K562 (cell line): Measurements from ENCODE around the gene BLZF1. TPM values are rescaled to one million over a fixed set of nuclear protein-coding genes. Genes with fewer than 3 reads are reported as not detected.

Experiments
- ATAC-seq: fragments of 200-7000 bp; cut with Tn5 transposase; 3 replicates; pipeline ENCODE4 v1.9.1; 2020; ENCODE audit warnings: moderate library complexity
- BruUV-seq: library from RNA; stranded (reverse); fragments of 400-500 nt; replicated peaks from 2 replicates; lab custom pipeline; 2021; lab: Mats Ljungman, UMichigan
- CTCF ChIA-PET: fragments of 300-600 bp; formaldehyde crosslinking; extraction: SDS; loops from one replicate; lab custom pipeline; 2021; ENCODE audit warnings: low intra/inter-chr PET ratio; lab: Yijun Ruan, JAX
- POLR2A ChIA-PET: fragments of 300-600, 350-650 bp; sonication (Branson Sonifier 250); formaldehyde crosslinking; extraction: SDS; loops from one replicate; lab custom pipeline; 2021; ENCODE audit warnings: antibody characterized with exemption, inconsistent platforms; lab: Yijun Ruan, JAX
- DNase-seq, 4 experiments: peaks; one replicate each; pipeline versions ENCODE4 v3.0.0 to v3.0.0-alpha.2; 2011 to 2018; ENCODE audit warnings: low spot score in 3 of 4, mixed read lengths in 3 of 4; ENCODE audit errors: extremely low read depth in 1 of 4
- FAIRE-seq: peaks from 2 replicates; lab custom pipeline; 2011; peaks lifted over from hg19 to GRCh38; lab: Jason Lieb, UNC
- H2AFZ ChIP-seq: 2 replicates; pipeline ENCODE4 v1.6.0; 2011; ENCODE audit warnings: low read depth, low read length, control low read depth, inconsistent platforms
- H3K27ac ChIP-seq: fragments of 200-600 bp; 3 replicates; pipeline ENCODE4 v1.8.0; 2011; ENCODE audit warnings: low read depth, mild to moderate bottlenecking, control low read depth, inconsistent platforms, low read length, moderate library complexity, mixed read lengths; ENCODE audit errors: extremely low read depth
- H3K27me3 ChIP-seq, 2 experiments: fragments of 300-600 bp in 1 of 2; 2 replicates in 1 of 2; 3 replicates in 1 of 2; pipeline versions ENCODE4 v1.6.0 to v1.8.0; 2011; ENCODE audit warnings: inconsistent platforms in 2 of 2, low read length in 2 of 2, mild to moderate bottlenecking in 1 of 2, mixed read lengths in 1 of 2, moderate library complexity in 1 of 2; ENCODE audit not compliant: control insufficient read depth in 2 of 2, insufficient read depth in 2 of 2
- H3K36me3 ChIP-seq: fragments of 300-600 bp; 3 replicates; pipeline ENCODE4 v1.8.0; 2011; ENCODE audit warnings: mild to moderate bottlenecking, low read length, inconsistent platforms; ENCODE audit not compliant: control insufficient read depth, insufficient read depth
- H3K4me1 ChIP-seq, 2 experiments: fragments of 200-600 bp in 1 of 2; replicated peaks in 1 of 2; 2 replicates in 1 of 2; 3 replicates in 1 of 2; pipeline versions ENCODE4 v1.5.1 to v1.8.0; 2011; ENCODE audit warnings: inconsistent platforms in 2 of 2, low read length in 2 of 2, mild to moderate bottlenecking in 1 of 2, mixed read lengths in 1 of 2, moderate library complexity in 1 of 2; ENCODE audit not compliant: control insufficient read depth in 2 of 2, insufficient read depth in 2 of 2
- H3K4me2 ChIP-seq: 2 replicates; pipeline ENCODE4 v1.6.1; 2011; ENCODE audit warnings: low read length, control low read depth, inconsistent platforms, mixed read lengths; ENCODE audit not compliant: insufficient read depth
- H3K4me3 ChIP-seq: fragments of 200-600 bp; sonication (generic), shearing (Covaris generic); 2 replicates; pipeline ENCODE4 v1.5.1; 2016; ENCODE audit warnings: control low read depth, inconsistent platforms
- H3K79me2 ChIP-seq: fragments of 200-600 bp; 3 replicates; pipeline ENCODE4 v1.8.0; 2011; ENCODE audit warnings: low read length, inconsistent platforms; ENCODE audit not compliant: control insufficient read depth, insufficient read depth
- H3K9ac ChIP-seq, 2 experiments: 2 replicates each; pipeline versions ENCODE4 v1.6.0 to v1.6.1; 2011; ENCODE audit warnings: low read depth in 2 of 2, low read length in 2 of 2, control low read depth in 1 of 2, inconsistent platforms in 1 of 2, mild to moderate bottlenecking in 1 of 2, mixed read lengths in 1 of 2; ENCODE audit not compliant: insufficient read depth in 1 of 2
- H3K9me1 ChIP-seq: one replicate; pipeline ENCODE4 v1.6.0; 2011; ENCODE audit warnings: inconsistent platforms, mild to moderate bottlenecking, low read length, moderate library complexity; ENCODE audit not compliant: control insufficient read depth, insufficient read depth
- H3K9me3 ChIP-seq: replicated peaks from 2 replicates; pipeline ENCODE4 v1.5.1; 2011; ENCODE audit warnings: low read depth, low read length, inconsistent platforms; ENCODE audit not compliant: control insufficient read depth, insufficient read depth
- H4K20me1 ChIP-seq: replicated peaks from 2 replicates; pipeline ENCODE4 v1.6.1; 2011; ENCODE audit warnings: low read length, inconsistent platforms, mixed read lengths; ENCODE audit not compliant: control insufficient read depth, insufficient read depth
- BCL6 ChIP-seq: fragments of 250-450 bp; sonication (Bioruptor Pico); IDR thresholded peaks from 2 replicates; pipeline ENCODE4 v1.4.0; 2020
- CBX1 ChIP-seq: sonication (generic); IDR thresholded peaks from 2 replicates; pipeline ENCODE4 v1.6.1; 2016; ENCODE audit warnings: antibody characterized with exemption, low read depth, mild to moderate bottlenecking
- CHD1 ChIP-seq: fragments of 200-600 bp; sonication (generic); IDR thresholded peaks from one replicate; pipeline ENCODE4 v1.6.1; 2012; ENCODE audit warnings: mild to moderate bottlenecking, moderate library complexity, low read length, inconsistent platforms
- E2F3 ChIP-seq: fragments of 250-450 bp; sonication (Bioruptor Pico); IDR thresholded peaks from 2 replicates; pipeline ENCODE4 v1.4.0; 2020; ENCODE audit warnings: mild to moderate bottlenecking
- FOXJ2 ChIP-seq: fragments of 200-800 bp; sonication (Bioruptor generic); IDR thresholded peaks from 2 replicates; pipeline ENCODE4 v1.6.1; 2016; ENCODE audit warnings: missing genetic modification characterization, missing compliant biosample characterization
- ID3 ChIP-seq, 2 experiments: fragments of 250-450 bp in 1 of 2; fragments of 450-650 bp in 1 of 2; sonication (Bioruptor Pico) in 1 of 2; IDR thresholded peaks; 2 replicates each; pipeline versions ENCODE4 v1.6.1 to v1.8.0; 2016 to 2021; ENCODE audit warnings: mild to moderate bottlenecking in 2 of 2, moderate library complexity in 2 of 2, missing compliant biosample characterization in 1 of 2, missing genetic modification characterization in 1 of 2
- KLF6 ChIP-seq: fragments of 250-450 bp; sonication (Bioruptor Pico); IDR thresholded peaks from 2 replicates; pipeline ENCODE4 v1.4.0; 2020; ENCODE audit warnings: mild to moderate bottlenecking, moderate library complexity, borderline replicate concordance
- L3MBTL2 ChIP-seq: fragments of 450-650 bp; IDR thresholded peaks from 2 replicates; pipeline ENCODE4 v1.6.1; 2016; ENCODE audit warnings: mild to moderate bottlenecking, moderate library complexity
- LARP7 ChIP-seq: fragments of 450-650 bp; IDR thresholded peaks from 2 replicates; pipeline ENCODE4 v1.6.1; 2016
- PHTF2 ChIP-seq: fragments of 250-450 bp; sonication (Bioruptor Pico); IDR thresholded peaks from 2 replicates; pipeline ENCODE4 v1.5.0; 2021; ENCODE audit warnings: mild to moderate bottlenecking
- SAP30 ChIP-seq: fragments of 200-600 bp; sonication (generic); IDR thresholded peaks from 2 replicates; pipeline ENCODE4 v1.6.1; 2012; ENCODE audit warnings: borderline replicate concordance, low read depth, mild to moderate bottlenecking, moderate library complexity, low read length, control low read depth, inconsistent platforms; ENCODE audit not compliant: insufficient read depth, poor library complexity, severe bottlenecking
- SMAD4 ChIP-seq: fragments of 250-450 bp; sonication (Bioruptor Pico); conservative IDR thresholded peaks from 2 replicates; pipeline ENCODE4 v1.8.0; 2021; ENCODE audit warnings: inconsistent platforms, mild to moderate bottlenecking, moderate library complexity
- SMARCC2 ChIP-seq: fragments of 450-650 bp; IDR thresholded peaks from 2 replicates; pipeline ENCODE4 v1.6.1; 2017; ENCODE audit warnings: antibody characterized with exemption, moderate library complexity, mild to moderate bottlenecking, low read depth
- SRSF7 ChIP-seq: fragments of 200-400 bp; formaldehyde crosslinking; optimal IDR thresholded peaks from 2 replicates; pipeline ENCODE3; 2017; ENCODE audit warnings: mild to moderate bottlenecking, low read depth, low read length
- ZEB2 ChIP-seq: fragments of 450-650 bp; IDR thresholded peaks from 2 replicates; pipeline ENCODE4 v1.6.1; 2016
- ZNF253 ChIP-seq: fragments of 250-450 bp; sonication (Bioruptor Pico); conservative IDR thresholded peaks from 2 replicates; pipeline ENCODE4 v1.6.1; 2021; ENCODE audit warnings: mild to moderate bottlenecking
- ZNF263 ChIP-seq: sonication (generic); formaldehyde crosslinking; IDR thresholded peaks from 2 replicates; pipeline ENCODE4 v1.8.0; 2022; ENCODE audit warnings: mild to moderate bottlenecking, missing genetic modification reagents, borderline replicate concordance
- ZNF584 ChIP-seq: fragments of 200-800 bp; sonication (Bioruptor generic); IDR thresholded peaks from 2 replicates; pipeline ENCODE4 v1.6.1; 2016; ENCODE audit warnings: low read depth, mild to moderate bottlenecking, missing genetic modification characterization, missing compliant biosample characterization
- in situ Hi-C: fragments of 300-500 bp; cut with MboI; formaldehyde crosslinking; loops from 4 replicates; pipeline ENCODE4 v1.15.0; 2018; ENCODE audit warnings: inconsistent platforms, mixed read lengths
- intact Hi-C: fragments of 100-400 bp; cut with micrococcal nuclease; formaldehyde crosslinking; loops from 2 replicates; pipeline ENCODE4 v1.14.2; 2022
- polyA plus RNA-seq, 8 experiments: library from polyadenylated mRNA; depleted of rRNA in 4 of 8; stranded (reverse) in 5 of 8; unstranded in 3 of 8; fragments of >200 nt; fragmentation: Nextera tagmentation in 2 of 8; fragmentation: Illumina TruSeq in 1 of 8; extraction: Ambion mirVana in 2 of 8; extraction: Trizol in 1 of 8; gene quantifications; 2 replicates each; pipeline versions ENCODE4 v1.2.1 to v1.2.3, GENCODE V29; 2011 to 2014; ENCODE audit warnings: inconsistent platforms in 1 of 8, missing spikeins in 1 of 8
- total RNA-seq, 7 experiments: library from RNA; depleted of rRNA in 6 of 7; stranded (reverse); fragments of >200 nt in 6 of 7; fragmentation: Illumina TruSeq in 2 of 7; extraction: Trizol in 2 of 7; gene quantifications; 2 replicates each; pipeline versions ENCODE4 v1.2.1 to v1.2.3, GENCODE V29; 2011 to 2021; ENCODE audit warnings: low replicate concordance in 1 of 7

Gene BLZF1
- total and polyA plus RNA-seq, 9 of the 15 experiments (the other 6 are each of a cell fraction or from before 2014, with no cell fraction given), result 20.5 to 32.8 (median 25.3) TPM

GRCh38 chr1:169326261-169326955, 41.6 kb upstream of the BLZF1 start (continued):
- TF ChIP-seq ID3 (CRISPR knock-in tag; IDR thresholded peaks at IDR 0.05) (no peak), ID3 (tag; IDR thresholded peaks at IDR 0.05) (0 out of 2 replicates have a peak, but pooled peaks have one; percentile 6), BCL6 (no peak), L3MBTL2 (0 out of 2 replicates have a peak, but pooled peaks have one; percentile 17), ZNF584 (CRISPR knock-in tag) (0 out of 2 replicates have a peak, but pooled peaks have one; percentile 60), SMAD4 (CRISPR knock-in tag) (0 out of 2 replicates have a peak, but pooled peaks have one; percentile 17)

GRCh38 chr1:169326956-169327268, 41.1 kb upstream of the BLZF1 start:
- Histone ChIP-seq H3K9ac (peak overlapping the region in 1 of 2 experiments; percentile 39; a peak in 1 of 4 replicates), H3K4me3 (no peak overlapping the region), H3K27me3 (no peaks in the 10 kb centered on the region), H3K9me3 (peaks cover 8% of the 10 kb centered on the region; the same call in 1 of the 2 replicates), H4K20me1 (no peaks in the 10 kb centered on the region), H3K27ac (peak overlapping the region; percentile 77), H3K9me1 (no peaks in the 10 kb centered on the region), H3K79me2 (no peaks in the 10 kb centered on the region; the same call in 2 of the 3 replicates), H3K36me3 (no peaks in the 10 kb centered on the region), H2AFZ (peak overlapping the region; percentile 83), H3K4me1 (peaks cover 0 to 29% of the 10 kb centered on the region in 2 experiments; a peak in 3 of 5 replicates), H3K4me2 (0 out of 2 replicates have a peak overlapping the region, but pooled peaks have one; percentile 42)
- POLR2A ChIA-PET, result interaction anchor here (1.3 to 1.9 kb wide), 2 partner anchors 11 to 13 kb away, joined by 3 to 5 read pairs; no protein-coding TSS in a partner anchor
- peak in 2 of 4 experiments; percentile 31 to 69 for DNase-seq
- CTCF ChIA-PET, result no interaction called here
- peak; percentile 32 for FAIRE-seq
- ATAC-seq, result peak; percentile 89
- in situ Hi-C loops, result no loop called here
- intact Hi-C loops, result no loop called here
- BruUV-seq, result no TSS peak
- TF ChIP-seq CBX1, result no peak
- TF ChIP-seq PHTF2 (CRISPR knock-in tag), result no peak
- TF ChIP-seq KLF6 (CRISPR knock-in tag), result no peak
- TF ChIP-seq FOXJ2, result no peak
- 0 out of 2 replicates have a peak, but pooled peaks have one; percentile 50 for TF ChIP-seq ZEB2
- TF ChIP-seq E2F3, result no peak
- no peak for TF ChIP-seq ZNF253 (CRISPR knock-in tag)
- TF ChIP-seq LARP7, result no peak
- no peak for TF ChIP-seq SRSF7
- TF ChIP-seq CHD1, result no peak
- no peak for TF ChIP-seq SAP30
- no peak for TF ChIP-seq ZNF263 (CRISPR knock-in tag)
- 0 out of 2 replicates have a peak, but pooled peaks have one; percentile 43 for TF ChIP-seq SMARCC2
